GM12872 (cell line): ENCODE results near the gene ACCSL.

ENCODE experiments used
- TF ChIP-seq, protein P1 (sequence below): IDR thresholded peaks from 3 replicates; pipeline ENCODE4 v1.5.1; 2011; ENCODE audit warnings: low read depth, mild to moderate bottlenecking, low read length, moderate library complexity; ENCODE audit not compliant: insufficient read depth

The ACCSL gene

DNA sequence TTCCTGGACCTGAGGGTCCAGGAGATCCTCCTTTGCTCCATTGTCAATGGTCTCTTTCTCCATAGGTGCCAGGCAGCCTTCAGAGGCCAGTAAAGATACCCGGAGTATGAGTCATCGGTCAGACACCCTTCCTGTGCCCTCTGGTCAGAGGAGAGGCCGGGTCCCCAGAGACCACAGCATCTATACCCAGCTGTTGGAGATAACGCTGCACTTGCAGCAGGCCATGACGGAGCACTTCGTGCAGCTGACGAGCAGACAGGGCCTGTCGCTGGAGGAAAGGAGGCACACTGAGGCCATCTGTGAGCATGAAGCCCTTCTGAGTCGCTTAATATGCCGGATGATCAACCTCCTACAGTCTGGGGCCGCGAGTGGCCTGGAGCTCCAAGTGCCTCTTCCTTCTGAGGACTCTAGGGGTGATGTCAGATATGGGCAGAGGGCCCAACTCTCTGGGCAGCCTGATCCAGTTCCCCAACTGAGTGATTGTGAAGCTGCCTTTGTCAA is at the start of gene ACCSL:
TSS of gene ACCSL (plus strand) at position 51 of the 501 bp plus-strand sequence. CDS start at position 107, 56 bp downstream.
- TF ChIP-seq, protein P1, sequence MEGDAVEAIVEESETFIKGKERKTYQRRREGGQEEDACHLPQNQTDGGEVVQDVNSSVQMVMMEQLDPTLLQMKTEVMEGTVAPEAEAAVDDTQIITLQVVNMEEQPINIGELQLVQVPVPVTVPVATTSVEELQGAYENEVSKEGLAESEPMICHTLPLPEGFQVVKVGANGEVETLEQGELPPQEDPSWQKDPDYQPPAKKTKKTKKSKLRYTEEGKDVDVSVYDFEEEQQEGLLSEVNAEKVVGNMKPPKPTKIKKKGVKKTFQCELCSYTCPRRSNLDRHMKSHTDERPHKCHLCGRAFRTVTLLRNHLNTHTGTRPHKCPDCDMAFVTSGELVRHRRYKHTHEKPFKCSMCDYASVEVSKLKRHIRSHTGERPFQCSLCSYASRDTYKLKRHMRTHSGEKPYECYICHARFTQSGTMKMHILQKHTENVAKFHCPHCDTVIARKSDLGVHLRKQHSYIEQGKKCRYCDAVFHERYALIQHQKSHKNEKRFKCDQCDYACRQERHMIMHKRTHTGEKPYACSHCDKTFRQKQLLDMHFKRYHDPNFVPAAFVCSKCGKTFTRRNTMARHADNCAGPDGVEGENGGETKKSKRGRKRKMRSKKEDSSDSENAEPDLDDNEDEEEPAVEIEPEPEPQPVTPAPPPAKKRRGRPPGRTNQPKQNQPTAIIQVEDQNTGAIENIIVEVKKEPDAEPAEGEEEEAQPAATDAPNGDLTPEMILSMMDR, result no peak

DNA sequence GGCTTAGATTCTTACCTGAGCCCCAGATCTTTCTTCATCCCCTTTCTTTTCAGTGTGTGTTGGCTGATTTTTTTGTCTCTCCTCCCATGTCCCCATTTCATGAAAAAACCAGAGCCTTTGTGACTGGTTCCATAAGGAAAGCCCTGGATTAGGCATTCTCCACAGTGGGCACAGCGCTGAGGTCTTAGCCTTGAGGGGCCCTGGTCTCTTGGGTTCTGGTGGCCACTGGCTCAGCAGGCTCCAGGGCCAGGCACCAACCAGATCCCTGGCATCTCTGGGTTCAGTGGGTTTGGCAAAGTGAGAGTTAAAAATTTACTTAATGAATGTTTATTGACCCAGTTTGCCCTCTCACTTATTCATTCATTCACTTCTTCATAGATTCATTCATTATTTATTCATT is 49.5 kb upstream of the ACCSL start:
- TF ChIP-seq, protein P1, result no peak

DNA sequence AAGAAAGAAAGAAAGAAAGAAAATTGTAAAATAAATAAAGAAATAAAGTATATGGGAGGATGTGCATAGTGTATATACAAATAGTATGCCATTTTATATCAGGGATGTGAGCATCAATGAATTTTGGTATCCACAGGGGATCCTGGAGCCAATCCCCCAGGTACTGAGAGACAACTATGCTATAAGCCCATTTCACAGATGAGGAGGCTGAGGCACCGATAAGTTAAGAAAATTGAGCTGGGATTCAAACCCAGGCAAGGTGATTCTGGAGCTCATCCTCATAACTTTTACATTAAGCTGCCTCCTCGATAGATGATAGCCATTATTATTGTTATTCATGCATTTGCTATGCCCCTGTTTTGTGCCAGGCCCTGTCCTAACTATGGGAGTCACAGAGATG is 47.0 kb upstream of the ACCSL start:
- TF ChIP-seq, protein P1, result no peak

DNA sequence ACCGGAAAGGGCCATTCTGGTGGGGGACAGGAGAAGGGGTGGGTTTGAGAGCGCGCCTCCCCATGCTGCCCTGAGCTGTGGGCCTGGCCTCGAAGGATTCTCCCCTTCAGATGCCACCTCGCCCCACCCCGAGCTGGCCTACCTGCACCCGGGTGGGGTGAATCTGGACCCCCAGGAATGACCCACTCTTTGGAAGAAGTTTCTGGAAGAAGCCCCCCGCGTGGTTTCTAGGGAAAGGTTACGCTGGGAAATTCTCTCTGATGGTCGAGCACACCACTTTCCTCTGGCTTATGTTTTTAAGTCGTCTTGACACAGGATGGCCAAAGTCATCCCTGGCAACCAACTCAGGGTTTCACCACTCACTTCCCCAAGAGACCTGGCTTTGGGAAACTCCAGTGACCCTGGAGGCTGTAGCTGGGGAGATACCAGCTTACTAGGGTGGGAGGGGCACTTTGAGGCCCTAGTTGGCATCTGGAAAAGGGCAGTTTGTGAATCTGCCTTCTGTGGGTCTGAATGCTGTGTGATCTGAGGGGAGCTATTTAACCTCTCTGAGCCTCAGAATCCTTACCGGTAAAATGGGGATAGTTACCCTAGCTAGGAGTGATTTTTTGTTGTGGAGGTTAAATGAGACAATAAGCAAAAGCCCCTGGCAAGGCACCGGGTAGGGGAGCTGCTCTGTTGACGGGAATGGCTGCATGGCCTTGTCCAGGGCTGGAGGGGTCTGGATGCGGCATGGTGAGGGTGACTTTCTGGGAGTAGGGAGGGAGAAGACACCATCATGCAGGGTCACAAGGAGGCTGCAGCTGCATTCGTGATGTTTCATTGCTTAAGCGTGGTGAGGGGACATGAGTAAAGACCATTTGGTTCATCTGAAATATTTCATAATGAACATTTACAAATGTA is 45.3 kb upstream of the ACCSL start:
- TF ChIP-seq, protein P1, result no peak

DNA sequence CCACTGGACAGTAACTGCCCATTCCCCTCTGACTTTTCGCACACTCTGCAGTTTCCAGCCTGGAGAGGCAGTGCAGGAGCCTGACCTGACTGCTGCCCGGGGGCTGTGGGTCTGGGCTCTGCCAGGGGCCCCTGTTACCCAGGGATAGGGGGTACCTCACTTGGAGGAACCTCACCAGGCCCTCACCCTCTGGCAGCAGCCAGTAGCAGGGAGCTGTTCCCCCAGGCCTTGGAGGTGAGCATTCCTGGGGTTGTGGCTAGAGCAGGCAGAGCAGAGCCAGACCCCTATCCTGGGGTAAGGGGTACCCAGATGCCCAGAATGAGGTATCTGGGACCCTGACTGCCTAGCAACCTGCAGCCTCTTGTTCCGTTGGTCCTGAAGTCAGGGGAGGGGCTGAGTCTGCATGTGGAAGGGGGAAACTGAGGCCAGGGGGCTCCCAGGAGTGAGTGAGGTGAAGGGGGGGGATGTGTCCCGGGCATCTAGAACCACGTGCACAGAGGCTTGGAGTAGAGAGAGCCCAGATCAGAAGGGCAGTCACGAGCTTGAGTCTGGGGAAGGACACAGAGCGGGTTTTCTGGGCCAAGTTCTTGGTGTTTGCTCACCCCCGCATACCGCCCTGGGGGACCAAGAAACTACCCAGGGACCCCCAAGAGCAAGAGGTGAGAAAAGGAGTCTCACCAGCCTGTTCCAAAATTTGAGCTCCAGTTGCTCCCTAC is 43.9 kb upstream of the ACCSL start:
- TF ChIP-seq, protein P1, result no peak

DNA sequence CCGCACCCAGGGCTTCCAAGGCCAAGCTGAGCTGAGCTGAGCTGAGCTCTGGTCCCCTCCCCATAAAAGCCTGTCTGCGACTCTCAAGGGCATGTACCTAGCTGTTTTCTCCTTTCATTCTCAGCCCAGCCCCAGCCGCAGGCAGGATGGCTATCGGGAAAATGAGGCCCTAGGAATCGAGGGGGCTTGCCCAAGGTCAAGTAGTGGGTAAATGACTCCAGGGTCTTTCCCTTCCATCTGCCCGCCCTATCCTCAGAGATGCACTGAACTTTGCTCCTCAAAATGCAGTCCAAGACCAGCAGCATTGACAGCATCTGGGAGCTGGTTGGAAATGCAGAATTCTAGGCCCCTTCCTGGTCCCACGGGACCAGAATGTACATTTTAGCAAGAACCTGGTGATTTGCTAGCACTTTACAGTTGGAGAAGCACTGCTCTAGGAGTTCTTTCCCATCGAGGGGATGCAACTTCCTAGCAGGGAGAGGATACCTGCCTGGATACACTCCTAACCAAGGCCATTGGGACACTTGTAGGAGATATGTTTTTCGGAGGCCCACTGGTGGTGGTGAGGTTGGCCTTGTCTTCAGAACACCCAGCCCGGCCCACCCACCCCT is 43.2 kb upstream of the ACCSL start:
- TF ChIP-seq, protein P1, result no peak
